IMR-90 (cell line): ENCODE data around the gene HLA-F. TPM values are rescaled to one million over a fixed set of nuclear protein-coding genes. Genes with fewer than 3 reads are reported as not detected.

Experiments used
- ATAC-seq: fragments of 200-7000 bp; cut with Tn5 transposase; 2 replicates; pipeline ENCODE4 v1.9.1; 2020; ENCODE audit warnings: low read depth, mild to moderate bottlenecking, moderate library complexity
- BruUV-seq: library from RNA; stranded (reverse); fragments of 400-500 nt; replicated peaks from 2 replicates; lab custom pipeline; 2021; lab: Mats Ljungman, UMichigan
- CTCF ChIA-PET: fragments of 300-600 bp; formaldehyde crosslinking; extraction: SDS; loops from one replicate; lab custom pipeline; 2021; ENCODE audit warnings: antibody characterized with exemption; lab: Yijun Ruan, JAX
- POLR2A ChIA-PET: fragments of 300-600 bp; sonication (Branson Sonifier 250); formaldehyde crosslinking; loops from one replicate; lab custom pipeline; 2022; ENCODE audit warnings: antibody characterized with exemption; ENCODE audit not compliant: unreplicated experiment; lab: Charles Lee
- DNase-seq: peaks from one replicate; pipeline ENCODE4 v3.0.0; 2013
- H2AFZ ChIP-seq: replicated peaks from 2 replicates; pipeline ENCODE3; 2013; ENCODE audit warnings: low read length, mild to moderate bottlenecking; ENCODE audit not compliant: poor library complexity
- H2AK5ac ChIP-seq: 2 replicates; pipeline ENCODE4 v1.6.1; 2013; ENCODE audit warnings: low read depth, low read length, inconsistent platforms
- H2AK9ac ChIP-seq: replicated peaks from 2 replicates; pipeline ENCODE3; 2013; ENCODE audit warnings: mild to moderate bottlenecking, low read depth, low read length, moderate library complexity; ENCODE audit not compliant: poor library complexity
- H2BK120ac ChIP-seq: 2 replicates; pipeline ENCODE4 v1.6.1; 2013; ENCODE audit warnings: low read depth, low read length, inconsistent platforms
- H2BK15ac ChIP-seq: 3 replicates; pipeline ENCODE4 v1.6.1; 2013; ENCODE audit warnings: low read depth, low read length, inconsistent platforms
- H2BK20ac ChIP-seq: 2 replicates; pipeline ENCODE4 v1.6.1; 2013; ENCODE audit warnings: low read depth, mild to moderate bottlenecking, inconsistent platforms, low read length, moderate library complexity
- H2BK5ac ChIP-seq: 2 replicates; pipeline ENCODE4 v1.6.1; 2013; ENCODE audit warnings: mild to moderate bottlenecking, low read depth, low read length, inconsistent platforms; ENCODE audit not compliant: poor library complexity, severe bottlenecking
- H3K14ac ChIP-seq: replicated peaks from 2 replicates; pipeline ENCODE4 v1.6.1; 2013; ENCODE audit warnings: low read depth, low read length, inconsistent platforms
- H3K18ac ChIP-seq: 2 replicates; pipeline ENCODE4 v1.6.1; 2013; ENCODE audit warnings: low read depth, low read length, control low read depth
- H3K23ac ChIP-seq: 2 replicates; pipeline ENCODE4 v1.6.1; 2013; ENCODE audit warnings: low read depth, low read length, inconsistent platforms
- H3K27ac ChIP-seq: 2 replicates; pipeline ENCODE4 v1.5.1; 2013; ENCODE audit warnings: mild to moderate bottlenecking, control low read depth, low read length; ENCODE audit not compliant: insufficient read depth
- H3K27me3 ChIP-seq: 2 replicates; pipeline ENCODE4 v1.6.1; 2013; ENCODE audit warnings: low read length; ENCODE audit not compliant: control insufficient read depth, insufficient read depth
- H3K36me3 ChIP-seq: 2 replicates; pipeline ENCODE4 v1.6.1; 2013; ENCODE audit warnings: low read length, mixed read lengths; ENCODE audit not compliant: control insufficient read depth, insufficient read depth
- H3K4ac ChIP-seq: 2 replicates; pipeline ENCODE4 v1.6.1; 2013; ENCODE audit warnings: low read depth, low read length, inconsistent platforms
- H3K4me1 ChIP-seq: 2 replicates; pipeline ENCODE4 v1.6.1; 2013; ENCODE audit warnings: low read length, mixed read lengths; ENCODE audit not compliant: control insufficient read depth, insufficient read depth
- H3K4me2 ChIP-seq: 2 replicates; pipeline ENCODE4 v1.6.1; 2013; ENCODE audit warnings: low read depth, mild to moderate bottlenecking, control low read depth, low read length, moderate library complexity
- H3K4me3 ChIP-seq: 2 replicates; pipeline ENCODE4 v1.5.1; 2013; ENCODE audit warnings: low read depth, mild to moderate bottlenecking, control low read depth, low read length, moderate library complexity; ENCODE audit not compliant: insufficient read depth
- H3K56ac ChIP-seq: 2 replicates; pipeline ENCODE4 v1.6.1; 2013; ENCODE audit warnings: low read length, inconsistent platforms; ENCODE audit not compliant: insufficient read depth; ENCODE audit errors: extremely low read depth
- H3K79me1 ChIP-seq, 2 experiments: 2 replicates each; pipeline ENCODE4 v1.6.1; 2013; ENCODE audit warnings: low read length in 2 of 2, inconsistent platforms in 1 of 2, low read depth in 1 of 2
- H3K9ac ChIP-seq: 2 replicates; pipeline ENCODE4 v1.6.1; 2013; ENCODE audit warnings: low read depth, low read length, control low read depth
- H3K9me1 ChIP-seq: 2 replicates; pipeline ENCODE4 v1.6.1; 2013; ENCODE audit warnings: low read length, inconsistent platforms; ENCODE audit not compliant: insufficient read depth
- H3K9me3 ChIP-seq: 2 replicates; pipeline ENCODE4 v1.6.1; 2013; ENCODE audit warnings: low read length; ENCODE audit not compliant: control insufficient read depth, insufficient read depth
- H4K20me1 ChIP-seq: 2 replicates; pipeline ENCODE4 v1.6.1; 2013; ENCODE audit warnings: low read length, inconsistent platforms; ENCODE audit not compliant: insufficient read depth
- H4K5ac ChIP-seq: 2 replicates; pipeline ENCODE4 v1.6.1; 2013; ENCODE audit warnings: mild to moderate bottlenecking, low read depth, low read length, control low read depth
- H4K8ac ChIP-seq, 2 experiments: 2 replicates each; pipeline ENCODE4 v1.6.1; 2013; ENCODE audit warnings: low read depth in 2 of 2, low read length in 2 of 2, control low read depth in 1 of 2, inconsistent platforms in 1 of 2
- H4K91ac ChIP-seq: 2 replicates; pipeline ENCODE4 v1.6.1; 2013; ENCODE audit warnings: low read depth, low read length, inconsistent platforms; ENCODE audit not compliant: insufficient read depth
- BHLHE40 ChIP-seq: fragments of 150-350 bp; IDR thresholded peaks from 2 replicates; pipeline ENCODE4 v1.6.1; 2016; ENCODE audit warnings: mild to moderate bottlenecking, low read depth, low read length
- CEBPB ChIP-seq: IDR thresholded peaks from 2 replicates; pipeline ENCODE4 v1.6.1; 2012; ENCODE audit warnings: low read depth, low read length, improper control_type of control experiment
- CHD1 ChIP-seq: IDR thresholded peaks from 2 replicates; pipeline ENCODE4 v1.6.1; 2012; ENCODE audit warnings: low read depth, low read length, improper control_type of control experiment
- CTCF ChIP-seq: conservative IDR thresholded peaks from 2 replicates; pipeline ENCODE4 v1.5.1; 2012; ENCODE audit warnings: mild to moderate bottlenecking, low read depth, low read length, improper control_type of control experiment
- ELK1 ChIP-seq: fragments of 150-350 bp; IDR thresholded peaks from 2 replicates; pipeline ENCODE4 v1.6.1; 2016; ENCODE audit warnings: low read depth, mild to moderate bottlenecking, low read length, moderate library complexity, borderline replicate concordance
- FOS ChIP-seq: fragments of 150-350 bp; IDR thresholded peaks from 2 replicates; pipeline ENCODE4 v1.6.1; 2016; ENCODE audit warnings: low read depth, low read length
- MAFK ChIP-seq: IDR thresholded peaks from 2 replicates; pipeline ENCODE4 v1.6.1; 2012; ENCODE audit warnings: low read depth, low read length, improper control_type of control experiment
- MAZ ChIP-seq: IDR thresholded peaks from 2 replicates; pipeline ENCODE4 v1.6.1; 2012; ENCODE audit warnings: low read depth, mild to moderate bottlenecking, low read length, improper control_type of control experiment, moderate library complexity, borderline replicate concordance
- MXI1 ChIP-seq: IDR thresholded peaks from 2 replicates; pipeline ENCODE4 v1.6.1; 2012; ENCODE audit warnings: low read depth, mild to moderate bottlenecking, low read length, moderate library complexity, borderline replicate concordance
- NFE2L2 ChIP-seq: fragments of 150-350 bp; IDR thresholded peaks from 2 replicates; pipeline ENCODE4 v1.6.1; 2016; ENCODE audit warnings: low read depth, mild to moderate bottlenecking, low read length
- POLR2A ChIP-seq: IDR thresholded peaks from 2 replicates; pipeline ENCODE4 v1.6.1; 2012; ENCODE audit warnings: mild to moderate bottlenecking, low read depth, low read length
- RAD21 ChIP-seq: IDR thresholded peaks from 2 replicates; pipeline ENCODE4 v1.6.1; 2012; ENCODE audit warnings: low read length, improper control_type of control experiment
- RCOR1 ChIP-seq: IDR thresholded peaks from 2 replicates; pipeline ENCODE4 v1.6.1; 2012; ENCODE audit warnings: mild to moderate bottlenecking, low read length, improper control_type of control experiment; ENCODE audit not compliant: insufficient replicate concordance
- RFX5 ChIP-seq: IDR thresholded peaks from 2 replicates; pipeline ENCODE4 v1.8.0; 2012; ENCODE audit warnings: low read depth, mild to moderate bottlenecking, low read length, moderate library complexity
- SMC3 ChIP-seq: fragments of 150-350 bp; IDR thresholded peaks from 2 replicates; pipeline ENCODE4 v1.6.1; 2016; ENCODE audit warnings: low read depth, mild to moderate bottlenecking, antibody characterized with exemption, low read length, moderate library complexity
- USF2 ChIP-seq: fragments of 150-350 bp; IDR thresholded peaks from 2 replicates; pipeline ENCODE4 v1.6.1; 2017; ENCODE audit warnings: mild to moderate bottlenecking, antibody characterized with exemption, low read length, low read depth
- WGBS, 2 experiments: methylation state at CpG; one replicate each; pipeline versions ENCODE4 v1.1.5 to v1.1.7; 2013; ENCODE audit warnings: missing lambda C conversion rate in 2 of 2; ENCODE audit not compliant: insufficient read length in 1 of 2; ENCODE audit errors: extremely low coverage in 2 of 2; 5-methylcytosine and 5-hydroxymethylcytosine counted together
- dilution Hi-C: fragments of 300-500 bp; cut with HindIII; formaldehyde crosslinking; loops from one replicate; pipeline ENCODE4 v1.14.3; 2018; ENCODE audit warnings: low sequenced_read_pairs; ENCODE audit not compliant: unreplicated experiment
- in situ Hi-C: fragments of 300-500 bp; cut with MboI; formaldehyde crosslinking; loops from 3 replicates; pipeline ENCODE4 v1.14.3; 2019; ENCODE audit warnings: low sequenced_read_pairs, inconsistent platforms, mixed read lengths
- intact Hi-C: fragments of 100-400 bp; cut with micrococcal nuclease; formaldehyde crosslinking; loops from 2 replicates; pipeline ENCODE4 v1.10.0; 2022
- polyA plus RNA-seq, 3 experiments: library from polyadenylated mRNA; depleted of rRNA; stranded (reverse); fragments of >200 nt; gene quantifications; 2 replicates each; pipeline ENCODE4 v1.2.3, GENCODE V29; 2012; ENCODE audit warnings: low replicate concordance in 1 of 3
- total RNA-seq: library from RNA; depleted of rRNA; stranded (reverse); fragments of >200 nt; gene quantifications from 2 replicates; pipeline ENCODE4 v1.2.3, GENCODE V29; 2012

The HLA-F gene
- total and polyA plus RNA-seq, 2 of the 4 experiments (the other 2 are of a cell fraction), result not detected

- H3K27ac ChIP-seq, result no peak within 1 kb of the TSS
- H2BK15ac ChIP-seq, result no peak within 1 kb of the TSS
- no TSS peak for BruUV-seq
- ChIA-PET CTCF (no interaction called here), POLR2A (no interaction called here)
- no peak within 1 kb of the TSS for H2AK9ac ChIP-seq
- no peak within 1 kb of the TSS for H2BK20ac ChIP-seq
- intact Hi-C loops, result no loop called here
- H2BK120ac ChIP-seq, result no peak within 1 kb of the TSS
- dilution Hi-C loops, result no loop called here
- H3K9me3 ChIP-seq, result no peaks in the 10 kb centered on the region
- H3K14ac ChIP-seq, result no peak within 1 kb of the TSS
- H3K79me1 ChIP-seq, result no peaks in the 10 kb centered on the region
- H3K23ac ChIP-seq, result no peak within 1 kb of the TSS
- no peaks in the 10 kb centered on the region for H4K20me1 ChIP-seq
- H3K9ac ChIP-seq, result no peak within 1 kb of the TSS
- no peaks in the 10 kb centered on the region for H3K4me1 ChIP-seq
- H4K91ac ChIP-seq, result no peak within 1 kb of the TSS
- H3K27me3 ChIP-seq, result no peaks in the 10 kb centered on the region; the same call in 1 of the 2 replicates
- no peaks in the 10 kb centered on the region for H3K9me1 ChIP-seq
- H2AK5ac ChIP-seq, result no peak within 1 kb of the TSS
- TF ChIP-seq MXI1 (no peak), ELK1 (no peak), MAFK (no peak), RAD21 (no peak), SMC3 (no peak), MAZ (no peak), RCOR1 (no peak), USF2 (no peak), CHD1 (no peak), CTCF (no peak), CEBPB (no peak), BHLHE40 (no peak), POLR2A (no peak), RFX5 (no peak), FOS (no peak), NFE2L2 (no peak)
- H3K18ac ChIP-seq, result no peak within 1 kb of the TSS
- no peak within 1 kb of the TSS for H4K5ac ChIP-seq
- no peak within 1 kb of the TSS for H4K8ac ChIP-seq
- H3K56ac ChIP-seq, result no peak within 1 kb of the TSS
- no peak within 1 kb of the TSS for H3K4me3 ChIP-seq
- DNase-seq, result no peak
- no peak within 1 kb of the TSS for H3K4ac ChIP-seq
- no peak within 1 kb of the TSS for H3K4me2 ChIP-seq
- H2AFZ ChIP-seq, result no peak within 1 kb of the TSS
- WGBS, 2 experiments, result 90% methylated on average over 17 of the region's 31 CpGs; no CpG with 5 or more reads in 1 of the 2 experiments
- ATAC-seq, result no peak
- no peak within 1 kb of the TSS for H2BK5ac ChIP-seq
- H3K36me3 ChIP-seq, result no peaks in the 10 kb centered on the region
- in situ Hi-C loops, result no loop called here
Observed at GRCh38 chr6:29680904-29681303, 42.3 kb upstream of the HLA-F start, which contains the start of gene ZFP57. Gene ZFP57, minus strand, starts transcription at chr6:29681152. Its CDS starts 4,149 bp downstream, at chr6:29677003.
